ENCODE measurements around the gene ADSL.
"Not testable (repeated sequence)": the region's sequence is repeated elsewhere in the genome, so short reads cannot be mapped to it uniquely, and the experiment has no call there.

ADSL gene

GRCh38 chr22:40308999-40309573 lies 37.2 kb upstream of the ADSL start:
- H3K4me3 ChIP-seq (ENCODE audit: low read depth, low read length) = no peak overlapping the region
- TF ChIP-seq, protein P1, sequence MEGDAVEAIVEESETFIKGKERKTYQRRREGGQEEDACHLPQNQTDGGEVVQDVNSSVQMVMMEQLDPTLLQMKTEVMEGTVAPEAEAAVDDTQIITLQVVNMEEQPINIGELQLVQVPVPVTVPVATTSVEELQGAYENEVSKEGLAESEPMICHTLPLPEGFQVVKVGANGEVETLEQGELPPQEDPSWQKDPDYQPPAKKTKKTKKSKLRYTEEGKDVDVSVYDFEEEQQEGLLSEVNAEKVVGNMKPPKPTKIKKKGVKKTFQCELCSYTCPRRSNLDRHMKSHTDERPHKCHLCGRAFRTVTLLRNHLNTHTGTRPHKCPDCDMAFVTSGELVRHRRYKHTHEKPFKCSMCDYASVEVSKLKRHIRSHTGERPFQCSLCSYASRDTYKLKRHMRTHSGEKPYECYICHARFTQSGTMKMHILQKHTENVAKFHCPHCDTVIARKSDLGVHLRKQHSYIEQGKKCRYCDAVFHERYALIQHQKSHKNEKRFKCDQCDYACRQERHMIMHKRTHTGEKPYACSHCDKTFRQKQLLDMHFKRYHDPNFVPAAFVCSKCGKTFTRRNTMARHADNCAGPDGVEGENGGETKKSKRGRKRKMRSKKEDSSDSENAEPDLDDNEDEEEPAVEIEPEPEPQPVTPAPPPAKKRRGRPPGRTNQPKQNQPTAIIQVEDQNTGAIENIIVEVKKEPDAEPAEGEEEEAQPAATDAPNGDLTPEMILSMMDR (IDR thresholded peaks at IDR 0.05; ENCODE audit: insufficient read depth, low read length, missing control alignments) = no peak
- no peak for DNase-seq (ENCODE audit: low read depth, low spot score)
- ChIA-PET CTCF (interaction anchor here (1.5 to 1.8 kb wide), 2 partner anchors 12 to 39 kb away, joined by 7 read pairs; no protein-coding TSS in a partner anchor), POLR2A (interaction anchor here (1.4 kb wide), 1 partner anchor 37 kb away, joined by 5 read pairs; the partner anchor contains the start of gene ADSL)

DNA sequence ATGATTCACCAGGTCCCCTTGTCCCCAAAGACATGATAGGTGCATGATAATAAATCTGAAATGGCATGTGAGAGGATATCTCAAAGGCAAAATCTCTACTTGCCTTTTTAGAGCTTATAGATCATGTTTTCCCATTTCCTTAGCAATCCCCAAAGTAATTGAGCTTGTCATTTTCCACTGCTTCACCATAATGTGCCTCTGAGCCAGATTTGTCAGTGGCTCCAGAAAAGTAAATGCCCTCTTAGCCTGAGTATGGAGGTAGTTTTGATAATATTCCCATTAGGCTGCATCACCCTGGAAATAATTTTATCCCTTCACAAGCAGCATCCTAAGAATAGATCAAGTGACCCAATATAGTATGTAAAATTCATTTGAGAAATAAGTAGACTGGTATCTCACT lies 36.7 kb upstream of the ADSL start:
- ChIA-PET POLR2A (interaction anchor here (1.4 kb wide), 1 partner anchor 36 kb away, joined by 5 read pairs; the partner anchor contains the start of gene ADSL), CTCF (interaction anchor here (1.0 to 1.8 kb wide), 3 partner anchors 12 to 116 kb away, joined by 3 to 7 read pairs (median 7); no protein-coding TSS in a partner anchor)
- TF ChIP-seq, protein P1 (IDR thresholded peaks at IDR 0.05; ENCODE audit: insufficient read depth, low read length, missing control alignments) = no peak
- no peak overlapping the region for H3K4me3 ChIP-seq (ENCODE audit: low read depth, low read length)
- no peak for DNase-seq (ENCODE audit: low read depth, low spot score)

DNA sequence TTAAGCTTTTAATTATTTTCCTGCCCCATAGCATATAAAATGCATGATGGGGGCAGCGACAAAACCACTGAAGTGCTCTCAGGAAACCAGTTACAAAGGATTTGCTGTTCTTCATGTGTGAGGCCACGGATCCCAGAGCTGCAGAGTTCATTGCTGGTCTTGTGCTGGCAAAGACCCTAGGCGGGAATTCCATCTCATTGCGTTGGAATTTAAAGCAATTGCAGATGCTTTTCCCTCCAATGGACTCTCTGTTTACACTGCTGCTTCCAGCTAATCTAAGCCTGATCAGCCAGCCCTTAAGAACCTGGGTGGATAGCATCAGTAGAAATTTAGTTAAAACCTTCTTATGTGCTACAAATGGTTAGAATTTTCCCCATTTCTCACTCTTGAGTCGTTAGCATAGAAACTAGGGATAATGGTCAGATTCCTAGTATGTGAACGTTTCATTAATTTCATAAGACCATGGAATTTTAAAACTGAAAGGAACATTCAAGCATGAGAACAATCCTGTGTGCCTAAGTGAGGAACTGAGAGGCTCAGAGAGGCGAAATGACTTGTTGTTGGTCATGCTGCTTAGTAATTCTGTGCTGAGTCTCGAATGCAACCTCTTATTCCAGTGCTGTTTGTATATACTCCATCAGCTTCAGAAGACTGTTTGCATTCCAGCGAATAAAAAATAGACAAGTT lies 36.1 kb upstream of the ADSL start:
- TF ChIP-seq, protein P1 (IDR thresholded peaks at IDR 0.05; ENCODE audit: insufficient read depth, low read length, missing control alignments) = no peak
- POLR2A ChIA-PET = interaction anchor here (0.5 to 1.4 kb wide), 2 partner anchors 11 to 36 kb away, joined by 3 to 5 read pairs; partner anchors contain the start of gene ADSL
- DNase-seq (ENCODE audit: low read depth, low spot score) = peak; percentile 70
- CTCF ChIA-PET = interaction anchor here (1.0 to 1.8 kb wide), 3 partner anchors 13 to 117 kb away, joined by 3 to 7 read pairs (median 7); no protein-coding TSS in a partner anchor
- H3K4me3 ChIP-seq (ENCODE audit: low read depth, low read length) = peak overlapping the region; percentile 31

- POLR2A ChIA-PET = interaction anchor here (0.5 kb wide), 1 partner anchor 12 kb away, joined by 3 read pairs; no protein-coding TSS in a partner anchor
- no peak for DNase-seq (ENCODE audit: low read depth, low spot score)
- CTCF ChIA-PET = no interaction called here
- peak overlapping the region; percentile 31 for H3K4me3 ChIP-seq (ENCODE audit: low read depth, low read length)
- TF ChIP-seq, protein P1 (IDR thresholded peaks at IDR 0.05; ENCODE audit: insufficient read depth, low read length, missing control alignments) = no peak
Observed at GRCh38 chr22:40310768-40311120, 35.6 kb upstream of the ADSL start.

GRCh38 chr22:40311646-40312045 lies 34.7 kb upstream of the ADSL start:
- CTCF ChIA-PET; DNase-seq (ENCODE audit: low read depth, low spot score); H3K4me3 ChIP-seq (ENCODE audit: low read depth, low read length); POLR2A ChIA-PET: not testable (repeated sequence)

DNA sequence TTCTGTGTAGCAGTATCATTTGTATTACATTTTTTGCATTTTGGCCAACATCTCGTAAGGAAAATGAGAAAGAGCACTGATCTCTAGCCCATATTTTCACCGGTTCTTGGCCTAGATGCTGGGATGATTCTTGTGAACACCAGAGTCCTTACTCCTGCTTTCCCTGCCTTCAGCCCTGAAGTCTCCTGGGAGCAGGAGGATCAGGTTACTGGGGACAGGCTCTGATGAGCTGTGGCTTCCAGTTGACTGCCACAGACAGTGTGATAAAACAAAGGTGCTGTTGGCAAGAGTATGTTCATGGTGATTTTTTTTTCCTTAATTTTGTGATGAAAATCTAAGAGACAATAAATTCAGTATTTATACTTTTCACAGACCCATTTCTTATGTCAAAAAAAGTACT lies 34.2 kb upstream of the ADSL start:
- no peak overlapping the region for H3K4me3 ChIP-seq (ENCODE audit: low read depth, low read length)
- ChIA-PET POLR2A (no interaction called here), CTCF (no interaction called here)
- no peak for DNase-seq (ENCODE audit: low read depth, low spot score)
- TF ChIP-seq, protein P1 (IDR thresholded peaks at IDR 0.05; ENCODE audit: insufficient read depth, low read length, missing control alignments) = no peak

Data from AG04449 (cell line).